Measurements from ENCODE around the gene IQSEC3.

GRCh38 chr12:223841-224240 is 157.3 kb downstream of the IQSEC3 start:
- TF ChIP-seq HDGF (IDR thresholded peaks at IDR 0.05; ENCODE audit: borderline replicate concordance): no peak
- TF ChIP-seq ELF4 (IDR thresholded peaks at IDR 0.05): no peak
- no peak for TF ChIP-seq PKNOX1 (IDR thresholded peaks at IDR 0.05)
- no peak for TF ChIP-seq FOXM1 (IDR thresholded peaks at IDR 0.05; ENCODE audit: borderline replicate concordance)
- no peak for TF ChIP-seq SP1 (IDR thresholded peaks at IDR 0.05)
- no peak for TF ChIP-seq L3MBTL2 (conservative IDR thresholded peaks at IDR 0.05)
- TF ChIP-seq FOXK2 (IDR thresholded peaks at IDR 0.05): no peak
- TF ChIP-seq BHLHE40 (IDR thresholded peaks at IDR 0.05; ENCODE audit: borderline replicate concordance): no peak
- TF ChIP-seq NFRKB (IDR thresholded peaks at IDR 0.05): no peak
- no peak for TF ChIP-seq CTBP1 (IDR thresholded peaks at IDR 0.05; ENCODE audit: borderline replicate concordance)
- TF ChIP-seq FOXA1 (IDR thresholded peaks at IDR 0.05): no peak
